PC-9 (cell line): ENCODE measurements around the gene MED16.

ENCODE experiments used
- EZH2 ChIP-seq: fragments of 200-600 bp; sonication (generic); IDR thresholded peaks from 2 replicates; pipeline ENCODE4 v1.8.0; 2017; ENCODE audit warnings: antibody characterized with exemption, low read depth
- TF ChIP-seq, protein P1 (sequence below): fragments of 200-600 bp; sonication (generic); conservative IDR thresholded peaks from 2 replicates; pipeline ENCODE4 v1.6.1; 2017; ENCODE audit warnings: mixed run types, antibody characterized with exemption, mild to moderate bottlenecking, moderate library complexity

GRCh38 chr19:862581-863314, 30.2 kb downstream of the MED16 start:
- TF ChIP-seq EZH2, result no peak
- TF ChIP-seq, protein P1, sequence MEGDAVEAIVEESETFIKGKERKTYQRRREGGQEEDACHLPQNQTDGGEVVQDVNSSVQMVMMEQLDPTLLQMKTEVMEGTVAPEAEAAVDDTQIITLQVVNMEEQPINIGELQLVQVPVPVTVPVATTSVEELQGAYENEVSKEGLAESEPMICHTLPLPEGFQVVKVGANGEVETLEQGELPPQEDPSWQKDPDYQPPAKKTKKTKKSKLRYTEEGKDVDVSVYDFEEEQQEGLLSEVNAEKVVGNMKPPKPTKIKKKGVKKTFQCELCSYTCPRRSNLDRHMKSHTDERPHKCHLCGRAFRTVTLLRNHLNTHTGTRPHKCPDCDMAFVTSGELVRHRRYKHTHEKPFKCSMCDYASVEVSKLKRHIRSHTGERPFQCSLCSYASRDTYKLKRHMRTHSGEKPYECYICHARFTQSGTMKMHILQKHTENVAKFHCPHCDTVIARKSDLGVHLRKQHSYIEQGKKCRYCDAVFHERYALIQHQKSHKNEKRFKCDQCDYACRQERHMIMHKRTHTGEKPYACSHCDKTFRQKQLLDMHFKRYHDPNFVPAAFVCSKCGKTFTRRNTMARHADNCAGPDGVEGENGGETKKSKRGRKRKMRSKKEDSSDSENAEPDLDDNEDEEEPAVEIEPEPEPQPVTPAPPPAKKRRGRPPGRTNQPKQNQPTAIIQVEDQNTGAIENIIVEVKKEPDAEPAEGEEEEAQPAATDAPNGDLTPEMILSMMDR, result no peak
